Ovary (tissue), 9 donors: ENCODE measurements around the gene STRN4. TPM values are rescaled to one million over a fixed set of nuclear protein-coding genes. Genes with fewer than 3 reads are reported as not detected.

ENCODE experiments used
- DNase-seq, 5 donors: peaks; one replicate each; pipeline ENCODE4 v3.0.0-alpha.2; 2019 to 2020
- H3K27ac ChIP-seq, 2 donors: fragments of 200-600 bp; one replicate each; pipeline versions ENCODE4 v1.5.1 to v1.8.0; 2019 to 2022
- H3K27me3 ChIP-seq: fragments of 200-600 bp; one replicate; pipeline ENCODE4 v1.8.0; 2022
- H3K36me3 ChIP-seq: fragments of 200-600 bp; sonication (generic); one replicate; pipeline ENCODE4 v1.5.1; 2019
- H3K4me1 ChIP-seq: one replicate; pipeline ENCODE4 v1.8.1; 2013; ENCODE audit warnings: mild to moderate bottlenecking, moderate library complexity; ENCODE audit not compliant: insufficient read depth
- H3K4me3 ChIP-seq: fragments of 200-600 bp; sonication (generic); one replicate; pipeline ENCODE4 v1.5.1; 2017
- H3K9me3 ChIP-seq, 2 donors: fragments of 200-600 bp in 1 of 2; sonication (generic) in 1 of 2; one replicate each; pipeline versions ENCODE4 v1.5.1 to v1.8.1; 2013 to 2019; ENCODE audit warnings: mild to moderate bottlenecking in 1 of 2, moderate library complexity in 1 of 2
- EP300 ChIP-seq: sonication (generic); formaldehyde crosslinking; IDR thresholded peaks from one replicate; pipeline ENCODE4 v1.6.1; 2017; ENCODE audit warnings: antibody characterized with exemption
- POLR2A ChIP-seq: fragments of 450-650 bp; IDR thresholded peaks from one replicate; pipeline ENCODE4 v1.6.1; 2017; ENCODE audit warnings: antibody characterized with exemption, mild to moderate bottlenecking, moderate library complexity
- WGBS, 3 donors: extraction: QIAGEN DNeasy Blood & Tissue Kit in 1 of 3; methylation state at CpG; one replicate each; pipeline versions ENCODE4 v1.1.5 to v1.1.7; 2013 to 2017; 5-methylcytosine and 5-hydroxymethylcytosine counted together
- intact Hi-C, 4 donors: fragments of 100-400 bp; cut with DNase I; formaldehyde crosslinking; loops; one replicate each; pipeline versions ENCODE4 v1.11.0 to v1.15.1; 2022 to 2023
- polyA plus RNA-seq, 2 donors: library from polyadenylated mRNA; stranded (reverse); fragments of 200-250 nt in 1 of 2; fragments of 350-450 nt in 1 of 2; fragmentation: Illumina TruSeq in 1 of 2; extraction: RNeasy Lipid Tissue Mini Kit (QIAGEN cat#74804) in 1 of 2; gene quantifications; one replicate each; pipeline ENCODE4 v1.2.3, GENCODE V29; 2013 to 2014
- total RNA-seq, 7 donors: library from RNA; depleted of rRNA in 2 of 7; stranded (reverse); fragments of >200 nt in 2 of 7; fragmentation: NEBNext Ultra II Directional in 3 of 7; extraction: Animal tissue kit (Norgen Biotek cat#: 25700) in 3 of 7; gene quantifications; one replicate each; pipeline versions ENCODE4 v1.1.0 to v1.2.4, GENCODE V29; 2016 to 2023
- TF ChIP-seq, protein P1 (sequence below), 3 donors: fragments of 450-650 bp in 2 of 3; fragments of 200-600 bp in 1 of 3; IDR thresholded peaks; one replicate each; pipeline versions ENCODE4 v1.5.1 to v1.8.0; 2016 to 2022; ENCODE audit warnings: antibody characterized with exemption in 3 of 3, mild to moderate bottlenecking in 1 of 3
- donor health status: DM: no; HTN: no; CAD: no; lungs with moderate emphysema.
- donor health status: DM: no; HTN: no; CAD: no.
- donor health status: Bipolar disorder and iron deficiency.
- donor health status: DM: yes; HTN: yes; CAD: no.
- donor health status: DM: no; HTN: no; CAD: no.
- donor health status: DM: yes; HTN: yes; CAD: no.

STRN4 gene
- total and polyA plus RNA-seq, 9 donors, result 34.8 to 85.3 (median 59.1) TPM

DNA sequence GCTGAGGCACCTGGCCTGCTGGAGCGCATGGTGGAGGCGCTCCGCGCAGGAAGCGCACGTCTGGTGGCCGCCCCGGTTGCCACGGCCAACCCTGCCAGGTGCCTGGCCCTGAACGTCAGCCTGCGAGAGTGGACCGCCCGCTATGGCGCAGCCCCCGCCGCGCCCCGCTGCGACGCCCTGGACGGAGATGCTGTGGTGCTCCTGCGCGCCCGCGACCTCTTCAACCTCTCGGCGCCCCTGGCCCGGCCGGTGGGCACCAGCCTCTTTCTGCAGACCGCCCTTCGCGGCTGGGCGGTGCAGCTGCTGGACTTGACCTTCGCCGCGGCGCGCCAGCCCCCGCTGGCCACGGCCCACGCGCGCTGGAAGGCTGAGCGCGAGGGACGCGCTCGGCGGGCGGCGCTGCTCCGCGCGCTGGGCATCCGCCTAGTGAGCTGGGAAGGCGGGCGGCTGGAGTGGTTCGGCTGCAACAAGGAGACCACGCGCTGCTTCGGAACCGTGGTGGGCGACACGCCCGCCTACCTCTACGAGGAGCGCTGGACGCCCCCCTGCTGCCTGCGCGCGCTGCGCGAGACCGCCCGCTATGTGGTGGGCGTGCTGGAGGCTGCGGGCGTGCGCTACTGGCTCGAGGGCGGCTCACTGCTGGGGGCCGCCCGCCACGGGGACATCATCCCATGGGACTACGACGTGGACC lies 9.7 kb upstream of the STRN4 start:
- Histone ChIP-seq H3K4me1 (no peaks in the 10 kb centered on the region), H3K27me3 (no peaks in the 10 kb centered on the region), H3K27ac (no peak overlapping the region), H3K36me3 (no peaks in the 10 kb centered on the region), H3K4me3 (no peak overlapping the region), H3K9me3 (no peaks in the 10 kb centered on the region)
- intact Hi-C loops, result loop anchor here (2.0 to 10.0 kb wide), 3 partner anchors 85 to 239 kb away; no protein-coding TSS in a partner anchor
- TF ChIP-seq POLR2A, result no peak
- TF ChIP-seq, protein P1, sequence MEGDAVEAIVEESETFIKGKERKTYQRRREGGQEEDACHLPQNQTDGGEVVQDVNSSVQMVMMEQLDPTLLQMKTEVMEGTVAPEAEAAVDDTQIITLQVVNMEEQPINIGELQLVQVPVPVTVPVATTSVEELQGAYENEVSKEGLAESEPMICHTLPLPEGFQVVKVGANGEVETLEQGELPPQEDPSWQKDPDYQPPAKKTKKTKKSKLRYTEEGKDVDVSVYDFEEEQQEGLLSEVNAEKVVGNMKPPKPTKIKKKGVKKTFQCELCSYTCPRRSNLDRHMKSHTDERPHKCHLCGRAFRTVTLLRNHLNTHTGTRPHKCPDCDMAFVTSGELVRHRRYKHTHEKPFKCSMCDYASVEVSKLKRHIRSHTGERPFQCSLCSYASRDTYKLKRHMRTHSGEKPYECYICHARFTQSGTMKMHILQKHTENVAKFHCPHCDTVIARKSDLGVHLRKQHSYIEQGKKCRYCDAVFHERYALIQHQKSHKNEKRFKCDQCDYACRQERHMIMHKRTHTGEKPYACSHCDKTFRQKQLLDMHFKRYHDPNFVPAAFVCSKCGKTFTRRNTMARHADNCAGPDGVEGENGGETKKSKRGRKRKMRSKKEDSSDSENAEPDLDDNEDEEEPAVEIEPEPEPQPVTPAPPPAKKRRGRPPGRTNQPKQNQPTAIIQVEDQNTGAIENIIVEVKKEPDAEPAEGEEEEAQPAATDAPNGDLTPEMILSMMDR (IDR thresholded peaks at IDR 0.05), result no peak
- TF ChIP-seq EP300, result no peak
- WGBS, 3 donors, result 81 to 90% (median 84%) methylated on average over 78 to 86 of the region's 86 CpGs
- no peak for DNase-seq

DNA sequence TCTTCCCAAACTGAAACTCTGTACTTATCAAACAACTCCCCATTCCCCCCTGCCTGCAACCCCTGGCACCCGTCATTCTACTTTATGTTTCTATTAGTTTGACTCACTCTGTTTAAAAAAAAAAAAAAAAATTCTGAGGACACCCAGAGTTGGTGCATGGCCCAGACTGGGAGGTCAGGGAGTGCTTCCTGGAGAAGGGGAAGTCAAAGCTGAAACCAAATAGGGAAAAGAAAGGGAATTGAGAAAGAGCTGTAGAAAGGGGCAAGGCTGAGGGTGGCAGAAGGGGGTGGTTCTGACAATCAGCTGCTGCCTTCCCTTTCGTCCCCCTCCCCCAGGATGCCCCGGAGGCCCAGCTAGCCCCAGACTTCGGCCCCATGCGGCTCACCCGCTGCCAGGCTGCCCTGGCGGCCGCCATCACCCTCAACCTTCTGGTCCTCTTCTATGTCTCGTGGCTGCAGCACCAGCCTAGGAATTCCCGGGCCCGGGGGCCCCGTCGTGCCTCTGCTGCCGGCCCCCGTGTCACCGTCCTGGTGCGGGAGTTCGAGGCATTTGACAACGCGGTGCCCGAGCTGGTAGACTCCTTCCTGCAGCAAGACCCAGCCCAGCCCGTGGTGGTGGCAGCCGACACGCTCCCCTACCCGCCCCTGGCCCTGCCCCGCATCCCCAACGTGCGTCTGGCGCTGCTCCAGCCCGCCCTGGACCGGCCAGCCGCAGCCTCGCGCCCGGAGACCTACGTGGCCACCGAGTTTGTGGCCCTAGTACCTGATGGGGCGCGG lies 9.0 kb upstream of the STRN4 start:
- Histone ChIP-seq H3K27ac (no peak overlapping the region), H3K36me3 (no peaks in the 10 kb centered on the region), H3K27me3 (no peaks in the 10 kb centered on the region), H3K9me3 (no peaks in the 10 kb centered on the region), H3K4me3 (no peak overlapping the region), H3K4me1 (no peaks in the 10 kb centered on the region)
- TF ChIP-seq POLR2A (no peak), EP300 (no peak)
- TF ChIP-seq, protein P1 (IDR thresholded peaks at IDR 0.05), result no peak
- DNase-seq, result no peak
- 73 to 78% (median 75%) methylated on average over 35 to 39 of the region's 39 CpGs for WGBS, 3 donors
- intact Hi-C loops, result loop anchor here (5.0 to 10.0 kb wide), 2 partner anchors 87 to 240 kb away; no protein-coding TSS in a partner anchor

DNA sequence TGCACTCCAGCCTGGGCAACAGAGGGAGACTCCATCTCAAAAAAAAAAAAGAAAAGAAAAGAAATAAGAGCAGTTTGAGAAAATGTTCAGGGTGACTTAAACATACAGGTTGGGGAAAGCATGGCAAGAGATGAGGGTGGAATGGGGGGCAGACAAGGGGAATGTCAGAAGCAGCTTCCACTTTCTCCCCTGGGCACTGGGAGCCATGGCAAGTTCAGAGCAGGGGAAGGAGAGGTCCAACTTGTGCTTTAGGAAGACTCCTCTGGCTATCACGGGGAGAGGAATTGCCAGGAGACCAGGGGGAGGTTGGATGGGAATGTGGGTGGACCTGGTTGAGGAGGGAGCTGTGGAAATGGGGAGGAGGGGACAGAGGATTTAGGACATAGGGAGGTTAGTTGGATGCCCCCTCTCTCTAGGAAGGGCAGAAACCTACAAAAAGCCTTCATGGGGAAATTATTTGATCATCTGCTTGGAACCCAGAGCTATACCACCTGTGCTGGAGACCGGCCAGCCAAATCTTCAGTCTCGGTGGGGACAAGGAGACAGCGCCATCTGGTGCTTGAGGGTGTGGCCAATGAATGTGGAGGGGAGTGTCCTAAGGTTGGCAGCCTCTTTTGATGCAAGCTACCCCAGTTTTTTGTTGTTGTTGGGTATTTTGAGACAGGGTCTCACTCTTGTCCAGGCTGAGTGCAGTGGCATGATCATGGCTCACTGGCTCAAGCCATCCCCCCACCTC lies 7.3 kb upstream of the STRN4 start:
- TF ChIP-seq, protein P1 (IDR thresholded peaks at IDR 0.05), result no peak
- TF ChIP-seq EP300 (no peak), POLR2A (no peak)
- Histone ChIP-seq H3K4me1 (no peaks in the 10 kb centered on the region), H3K9me3 (no peaks in the 10 kb centered on the region), H3K36me3 (no peaks in the 10 kb centered on the region), H3K27me3 (no peaks in the 10 kb centered on the region), H3K27ac (no peak overlapping the region), H3K4me3 (no peak overlapping the region)
- intact Hi-C loops, result loop anchor here (5.0 to 10.0 kb wide), 2 partner anchors 239 to 241 kb away; no protein-coding TSS in a partner anchor
- 18 to 37% (median 24%) methylated on average over 4 of the region's 4 CpGs for WGBS, 3 donors
- DNase-seq, result peak in 2 of 5 donors; percentile 62 to 68
